AG08395 (cell line): ENCODE data around the gene RFTN2.
"Not testable (repeated sequence)": the region's sequence is repeated elsewhere in the genome, so short reads cannot be mapped to it uniquely, and the experiment has no call there.

Experiments used
- DNase-seq: peaks from one replicate; pipeline ENCODE4 v3.0.0; 2012; ENCODE audit warnings: mixed read lengths, low spot score

The RFTN2 gene

GRCh38 chr2:197675246-197675645, at the start of gene RFTN2:
Gene RFTN2, minus strand, starts transcription at chr2:197675587. Its CDS starts 129 bp downstream, at chr2:197675458.
- DNase-seq: no peak

- DNase-seq: no peak
Measured at GRCh38 chr2:197717863-197718262, 42.5 kb upstream of the RFTN2 start.

- DNase-seq: no peak
Measured at GRCh38 chr2:197713271-197713670, 37.9 kb upstream of the RFTN2 start.

- peak; percentile 30 for DNase-seq
Measured at GRCh38 chr2:197711578-197711977, 36.2 kb upstream of the RFTN2 start.

- no peak for DNase-seq
Measured at GRCh38 chr2:197710424-197711042, 35.1 kb upstream of the RFTN2 start.

GRCh38 chr2:197709140-197709539, 33.8 kb upstream of the RFTN2 start:
- not testable (repeated sequence) for DNase-seq

GRCh38 chr2:197708331-197708730, 32.9 kb upstream of the RFTN2 start:
- peak; percentile 36 for DNase-seq

GRCh38 chr2:197707316-197708213, 32.2 kb upstream of the RFTN2 start:
- peak; percentile 38 for DNase-seq

GRCh38 chr2:197706839-197707207, 31.4 kb upstream of the RFTN2 start:
- DNase-seq: no peak

- peak; percentile 10 for DNase-seq
Measured at GRCh38 chr2:197705912-197706838, 30.8 kb upstream of the RFTN2 start.

- DNase-seq: peak; percentile 97
Measured at GRCh38 chr2:197705121-197705911, 29.9 kb upstream of the RFTN2 start, which contains the start of gene MARS2. Gene MARS2, plus strand, starts transcription at chr2:197705369. Its CDS starts 37 bp downstream, at chr2:197705406.

- no peak for DNase-seq
Measured at GRCh38 chr2:197704434-197705120, 29.2 kb upstream of the RFTN2 start.

GRCh38 chr2:197700960-197701359, 25.6 kb upstream of the RFTN2 start:
- no peak for DNase-seq

- not testable (repeated sequence) for DNase-seq
Measured at GRCh38 chr2:197699724-197700123, 24.3 kb upstream of the RFTN2 start.

GRCh38 chr2:197696571-197696970, 21.2 kb upstream of the RFTN2 start:
- not testable (repeated sequence) for DNase-seq

- DNase-seq: not testable (repeated sequence)
Measured at GRCh38 chr2:197695971-197696370, 20.6 kb upstream of the RFTN2 start.

GRCh38 chr2:197695206-197695605, 19.8 kb upstream of the RFTN2 start:
- not testable (repeated sequence) for DNase-seq

- peak; percentile 61 for DNase-seq
Measured at GRCh38 chr2:197677483-197677882, 2.1 kb upstream of the RFTN2 start.

GRCh38 chr2:197677056-197677455, 1.7 kb upstream of the RFTN2 start:
- no peak for DNase-seq

- peak; percentile 42 for DNase-seq
Measured at GRCh38 chr2:197675711-197676188, 363 bp upstream of the RFTN2 start.
